GM12891 (cell line): ENCODE measurements around the gene TEX19.

Experiments
- DNase-seq: peaks from one replicate; pipeline ENCODE4 v3.0.0; 2011; ENCODE audit warnings: low spot score; ENCODE audit not compliant: insufficient read length
- FAIRE-seq: peaks from 2 replicates; lab custom pipeline; 2011; peaks lifted over from hg19 to GRCh38; lab: Jason Lieb, UNC
- PAX5 ChIP-seq: IDR thresholded peaks from 2 replicates; pipeline ENCODE4 v1.6.1; 2011; ENCODE audit warnings: low read length, moderate library complexity, mild to moderate bottlenecking; ENCODE audit not compliant: insufficient read depth, severe bottlenecking
- POLR2A ChIP-seq: IDR thresholded peaks from 2 replicates; pipeline ENCODE4 v1.6.1; 2011; ENCODE audit warnings: low read depth, low read length, control low read depth
- POLR2AphosphoS5 ChIP-seq: IDR thresholded peaks from 2 replicates; pipeline ENCODE4 v1.6.1; 2011; ENCODE audit warnings: low read depth, low read length, control low read depth
- POU2F2 ChIP-seq: IDR thresholded peaks from 2 replicates; pipeline ENCODE4 v1.6.1; 2011; ENCODE audit warnings: low read depth, mild to moderate bottlenecking, control low read depth, low read length, moderate library complexity
- SPI1 ChIP-seq: IDR thresholded peaks from 2 replicates; pipeline ENCODE4 v1.6.1; 2011; ENCODE audit warnings: low read depth, low read length, control low read depth
- TAF1 ChIP-seq: IDR thresholded peaks from 2 replicates; pipeline ENCODE4 v1.6.1; 2011; ENCODE audit warnings: low read depth, low read length, control low read depth

The TEX19 gene

GRCh38 chr17:82334622-82335394, 24.2 kb upstream of the TEX19 start:
- FAIRE-seq (no peak), DNase-seq (no peak)
- TF ChIP-seq POLR2A (no peak), POU2F2 (no peak), TAF1 (no peak), SPI1 (no peak), POLR2AphosphoS5 (no peak), PAX5 (no peak)

GRCh38 chr17:82338858-82339633, 20.0 kb upstream of the TEX19 start:
- DNase-seq (no peak), FAIRE-seq (no peak)
- no peak for TF ChIP-seq SPI1

- DNase-seq = no peak
- TF ChIP-seq TAF1 (no peak), POLR2A (no peak), POU2F2 (no peak), PAX5 (no peak), SPI1 (no peak), POLR2AphosphoS5 (no peak)
- no peak for FAIRE-seq
Observed at GRCh38 chr17:82339634-82340580, 19.1 kb upstream of the TEX19 start.

GRCh38 chr17:82342361-82343079, 16.5 kb upstream of the TEX19 start:
- TF ChIP-seq POLR2AphosphoS5 (no peak), POU2F2 (no peak), SPI1 (no peak), POLR2A (no peak), PAX5 (no peak), TAF1 (no peak)
- DNase-seq (no peak), FAIRE-seq (no peak)

GRCh38 chr17:82343560-82343959, 15.5 kb upstream of the TEX19 start:
- FAIRE-seq (no peak), DNase-seq (no peak)
- TF ChIP-seq POU2F2 (no peak), SPI1 (no peak), POLR2A (no peak), POLR2AphosphoS5 (no peak), PAX5 (no peak), TAF1 (no peak)

GRCh38 chr17:82344175-82344907, 14.7 kb upstream of the TEX19 start:
- DNase-seq (no peak), FAIRE-seq (no peak)
- no peak for TF ChIP-seq TAF1
- no peak for TF ChIP-seq POLR2A
- TF ChIP-seq PAX5 = no peak
- TF ChIP-seq POU2F2 = no peak
- no peak for TF ChIP-seq POLR2AphosphoS5
- no peak for TF ChIP-seq SPI1

GRCh38 chr17:82345151-82345976, 13.7 kb upstream of the TEX19 start:
- no peak for FAIRE-seq
- DNase-seq = no peak
- TF ChIP-seq SPI1 (no peak), TAF1 (no peak), PAX5 (no peak), POU2F2 (no peak), POLR2AphosphoS5 (no peak), POLR2A (no peak)
